Prostate gland (tissue), 2 donors: ENCODE measurements around the gene STK11. TPM values are rescaled to one million over a fixed set of nuclear protein-coding genes. Genes with fewer than 3 reads are reported as not detected.

Experiments used
- DNase-seq: peaks from one replicate; pipeline ENCODE4 v3.0.0-alpha.2; 2019; ENCODE audit warnings: low spot score
- H3K27ac ChIP-seq, 2 donors: fragments of 200-600 bp; sonication (generic); 2 replicates each; pipeline ENCODE4 v1.5.1; 2017 to 2019
- H3K27me3 ChIP-seq: fragments of 200-600 bp; sonication (generic); replicated peaks from 2 replicates; pipeline ENCODE4 v1.5.1; 2019; ENCODE audit not compliant: insufficient read depth
- H3K36me3 ChIP-seq, 2 donors: fragments of 200-600 bp; sonication (generic); 1 replicate in 1 of 2; 2 replicates in 1 of 2; pipeline versions ENCODE4 v1.5.1 to v1.8.1; 2017 to 2019
- H3K4me1 ChIP-seq: fragments of 200-600 bp; sonication (generic); replicated peaks from 2 replicates; pipeline ENCODE4 v1.5.1; 2019
- H3K4me3 ChIP-seq, 2 donors: fragments of 200-600 bp; sonication (generic); 2 replicates each; pipeline ENCODE4 v1.5.1; 2017 to 2019
- H3K9me3 ChIP-seq: fragments of 200-600 bp; sonication (generic); 2 replicates; pipeline ENCODE4 v1.5.1; 2017
- CTCF ChIP-seq, 4 experiments: fragments of 200-600 bp in 2 of 4; fragments of 450-650 bp in 2 of 4; sonication (generic) in 2 of 4; IDR thresholded peaks; 1 replicate in 3 of 4; 2 replicates in 1 of 4; pipeline ENCODE4 v1.5.1; 2016 to 2019; ENCODE audit warnings: antibody characterized with exemption in 4 of 4, mild to moderate bottlenecking in 2 of 4, moderate library complexity in 2 of 4
- POLR2A ChIP-seq: fragments of 450-650 bp; IDR thresholded peaks from one replicate; pipeline ENCODE4 v1.6.1; 2016; ENCODE audit warnings: antibody characterized with exemption, mild to moderate bottlenecking
- POLR2AphosphoS5 ChIP-seq: sonication (generic); formaldehyde crosslinking; IDR thresholded peaks from one replicate; pipeline ENCODE4 v1.6.1; 2017; ENCODE audit warnings: antibody characterized with exemption
- WGBS: methylation state at CpG from one replicate; pipeline ENCODE4 v1.1.5; 2018; 5-methylcytosine and 5-hydroxymethylcytosine counted together
- intact Hi-C: fragments of 100-400 bp; cut with DNase I; formaldehyde crosslinking; loops from one replicate; pipeline ENCODE4 v1.14.2; 2022
- total RNA-seq, 2 donors: library from RNA; depleted of rRNA; stranded (reverse); fragments of >200 nt; gene quantifications; one replicate each; pipeline ENCODE4 v1.1.0, GENCODE V29; 2016

STK11 gene
- total RNA-seq, 2 donors from 2014 or later, result 75.1 to 157 TPM

- H3K9me3 ChIP-seq, result no peaks in the 10 kb centered on the region
- WGBS, result 90% methylated on average over 16 of the region's 16 CpGs
- intact Hi-C loops, result no loop called here
Measured at GRCh38 chr19:1224847-1225246, 19.3 kb downstream of the STK11 start.

GRCh38 chr19:1225440-1226226, 20.1 kb downstream of the STK11 start:
- intact Hi-C loops, result no loop called here
- no peak overlapping the region for H3K27ac ChIP-seq
- no peaks in the 10 kb centered on the region for H3K9me3 ChIP-seq
- H3K4me3 ChIP-seq, result no peak overlapping the region
- peaks cover 0 to 10% of the 10 kb centered on the region in 2 donors for H3K36me3 ChIP-seq
- H3K4me1 ChIP-seq, result no peaks in the 10 kb centered on the region
- TF ChIP-seq POLR2AphosphoS5 (no peak), CTCF (IDR thresholded peaks at IDR 0.05) (no peak), POLR2A (no peak)
- H3K27me3 ChIP-seq, result no peaks in the 10 kb centered on the region
- no peak for DNase-seq
- 83% methylated on average over 24 of the region's 29 CpGs for WGBS

More at GRCh38 chr19:1224847-1225246, 19.3 kb downstream of the STK11 start:
- H3K27me3 ChIP-seq, result no peaks in the 10 kb centered on the region
- no peak for TF ChIP-seq POLR2AphosphoS5
- TF ChIP-seq CTCF (IDR thresholded peaks at IDR 0.05), result no peak
- no peak for TF ChIP-seq POLR2A
- no peak for DNase-seq
- H3K4me3 ChIP-seq, result no peak overlapping the region
- no peak overlapping the region for H3K27ac ChIP-seq
- H3K36me3 ChIP-seq, result peaks cover 0 to 10% of the 10 kb centered on the region in 2 donors
- no peaks in the 10 kb centered on the region for H3K4me1 ChIP-seq

- Histone ChIP-seq H3K9me3 (no peaks in the 10 kb centered on the region), H3K27me3 (no peaks in the 10 kb centered on the region), H3K27ac (no peak overlapping the region), H3K36me3 (peaks cover 0 to 10% of the 10 kb centered on the region in 2 donors), H3K4me1 (no peaks in the 10 kb centered on the region), H3K4me3 (no peak overlapping the region)
- TF ChIP-seq POLR2AphosphoS5 (no peak), POLR2A (no peak)
- 92% methylated on average over 7 of the region's 11 CpGs for WGBS
- intact Hi-C loops, result no loop called here
- no peak for DNase-seq
Measured at GRCh38 chr19:1226227-1226518, 20.6 kb downstream of the STK11 start.

GRCh38 chr19:1226522-1227303, 21.1 kb downstream of the STK11 start:
- Histone ChIP-seq H3K4me1 (no peaks in the 10 kb centered on the region), H3K9me3 (no peaks in the 10 kb centered on the region), H3K36me3 (peaks cover 0 to 10% of the 10 kb centered on the region in 2 donors), H3K4me3 (no peak overlapping the region), H3K27ac (no peak overlapping the region), H3K27me3 (no peaks in the 10 kb centered on the region)
- intact Hi-C loops, result no loop called here
- TF ChIP-seq CTCF (IDR thresholded peaks at IDR 0.05), result no peak
- TF ChIP-seq POLR2A, result no peak
- no peak for TF ChIP-seq POLR2AphosphoS5
- DNase-seq, result no peak
- 87% methylated on average over 46 of the region's 50 CpGs for WGBS

GRCh38 chr19:1227304-1228054, 21.9 kb downstream of the STK11 start:
- Histone ChIP-seq H3K4me3 (no peak overlapping the region), H3K36me3 (peaks cover 0 to 10% of the 10 kb centered on the region in 2 donors), H3K4me1 (no peaks in the 10 kb centered on the region), H3K27ac (no peak overlapping the region), H3K9me3 (no peaks in the 10 kb centered on the region), H3K27me3 (no peaks in the 10 kb centered on the region)
- 90% methylated on average over 46 of the region's 56 CpGs for WGBS
- intact Hi-C loops, result no loop called here
- TF ChIP-seq POLR2AphosphoS5, result no peak
- no peak for TF ChIP-seq CTCF (IDR thresholded peaks at IDR 0.05)
- TF ChIP-seq POLR2A, result no peak
- DNase-seq, result no peak
